PFSK-1 (cell line): ENCODE results near the gene PGAM4.

Experiments used
- FOXP2 ChIP-seq: optimal IDR thresholded peaks from 2 replicates; pipeline ENCODE3; 2011; ENCODE audit warnings: borderline replicate concordance, control low read depth, inconsistent platforms; ENCODE audit not compliant: insufficient read depth; ENCODE audit errors: extremely low read length, extremely low read depth
- POLR2AphosphoS5 ChIP-seq: IDR thresholded peaks from 2 replicates; pipeline ENCODE4 v1.6.1; 2012; ENCODE audit warnings: low read depth, mild to moderate bottlenecking, control low read depth, low read length, moderate library complexity
- SIN3A ChIP-seq: IDR thresholded peaks from 2 replicates; pipeline ENCODE4 v1.6.1; 2012; ENCODE audit warnings: mild to moderate bottlenecking, low read length, moderate library complexity, borderline replicate concordance; ENCODE audit not compliant: insufficient read depth
- TAF1 ChIP-seq: IDR thresholded peaks from 2 replicates; pipeline ENCODE4 v1.6.1; 2012; ENCODE audit warnings: low read length, control low read depth, borderline replicate concordance; ENCODE audit not compliant: insufficient read depth
- TF ChIP-seq, protein P1 (sequence below), 2 experiments: IDR thresholded peaks; 2 replicates each; pipeline versions ENCODE4 v1.6.1 to v1.8.0; 2011 to 2012; ENCODE audit warnings: low read depth in 2 of 2, low read length in 2 of 2, control low read depth in 1 of 2, inconsistent platforms in 1 of 2, mild to moderate bottlenecking in 1 of 2, moderate library complexity in 1 of 2; ENCODE audit not compliant: insufficient read depth in 1 of 2

DNA sequence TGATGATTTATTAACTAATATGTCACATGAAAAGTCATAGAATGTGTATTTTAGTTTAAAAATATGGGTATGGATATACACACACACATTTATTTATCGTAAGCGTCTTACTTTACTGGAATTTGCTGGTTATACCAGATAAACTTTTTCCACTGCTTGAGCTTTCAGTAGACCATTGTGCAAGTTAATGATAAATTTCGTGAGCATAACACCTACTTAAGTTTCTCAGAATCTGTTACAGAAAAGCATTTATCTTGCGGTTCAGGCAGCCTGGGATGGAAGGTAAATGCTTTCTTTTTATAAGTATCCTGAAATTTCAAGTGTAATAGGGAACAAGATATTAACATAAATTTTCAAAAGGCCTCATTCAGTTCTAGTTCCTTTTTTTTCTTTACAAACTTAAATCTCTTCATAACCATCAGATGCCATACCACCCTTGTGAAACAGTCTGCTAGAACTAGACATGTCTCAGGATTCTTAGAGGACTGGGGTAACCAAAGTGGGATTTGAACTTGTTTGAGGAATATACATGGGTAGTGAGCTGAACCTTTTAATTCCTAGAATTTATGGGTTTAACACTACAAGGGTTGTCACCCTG lies 31.3 kb downstream of the PGAM4 start:
- TF ChIP-seq, protein P1, sequence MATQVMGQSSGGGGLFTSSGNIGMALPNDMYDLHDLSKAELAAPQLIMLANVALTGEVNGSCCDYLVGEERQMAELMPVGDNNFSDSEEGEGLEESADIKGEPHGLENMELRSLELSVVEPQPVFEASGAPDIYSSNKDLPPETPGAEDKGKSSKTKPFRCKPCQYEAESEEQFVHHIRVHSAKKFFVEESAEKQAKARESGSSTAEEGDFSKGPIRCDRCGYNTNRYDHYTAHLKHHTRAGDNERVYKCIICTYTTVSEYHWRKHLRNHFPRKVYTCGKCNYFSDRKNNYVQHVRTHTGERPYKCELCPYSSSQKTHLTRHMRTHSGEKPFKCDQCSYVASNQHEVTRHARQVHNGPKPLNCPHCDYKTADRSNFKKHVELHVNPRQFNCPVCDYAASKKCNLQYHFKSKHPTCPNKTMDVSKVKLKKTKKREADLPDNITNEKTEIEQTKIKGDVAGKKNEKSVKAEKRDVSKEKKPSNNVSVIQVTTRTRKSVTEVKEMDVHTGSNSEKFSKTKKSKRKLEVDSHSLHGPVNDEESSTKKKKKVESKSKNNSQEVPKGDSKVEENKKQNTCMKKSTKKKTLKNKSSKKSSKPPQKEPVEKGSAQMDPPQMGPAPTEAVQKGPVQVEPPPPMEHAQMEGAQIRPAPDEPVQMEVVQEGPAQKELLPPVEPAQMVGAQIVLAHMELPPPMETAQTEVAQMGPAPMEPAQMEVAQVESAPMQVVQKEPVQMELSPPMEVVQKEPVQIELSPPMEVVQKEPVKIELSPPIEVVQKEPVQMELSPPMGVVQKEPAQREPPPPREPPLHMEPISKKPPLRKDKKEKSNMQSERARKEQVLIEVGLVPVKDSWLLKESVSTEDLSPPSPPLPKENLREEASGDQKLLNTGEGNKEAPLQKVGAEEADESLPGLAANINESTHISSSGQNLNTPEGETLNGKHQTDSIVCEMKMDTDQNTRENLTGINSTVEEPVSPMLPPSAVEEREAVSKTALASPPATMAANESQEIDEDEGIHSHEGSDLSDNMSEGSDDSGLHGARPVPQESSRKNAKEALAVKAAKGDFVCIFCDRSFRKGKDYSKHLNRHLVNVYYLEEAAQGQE (IDR thresholded peaks at IDR 0.05; ENCODE audit: insufficient read depth in 1 of 2, low read depth in 2 of 2, low read length in 2 of 2) = no peak
- no peak for TF ChIP-seq SIN3A
- no peak for TF ChIP-seq POLR2AphosphoS5
- no peak for TF ChIP-seq TAF1
- no peak for TF ChIP-seq FOXP2
